H9 (cell line): ENCODE data around the gene GAL3ST3. TPM values are rescaled to one million over a fixed set of nuclear protein-coding genes. Genes with fewer than 3 reads are reported as not detected.

Source experiments
- DNase-seq: peaks from one replicate; pipeline ENCODE4 v3.0.0-alpha.2; 2017
- H2AFZ ChIP-seq: one replicate; pipeline ENCODE4 v1.6.1; 2013; ENCODE audit warnings: mild to moderate bottlenecking, low read length, control low read depth, moderate library complexity
- H2AK5ac ChIP-seq: 2 replicates; pipeline ENCODE4 v1.6.1; 2013; ENCODE audit warnings: low read length, control low read depth, mixed read lengths; ENCODE audit not compliant: insufficient read length
- H2BK120ac ChIP-seq: one replicate; pipeline ENCODE4 v1.6.1; 2013; ENCODE audit warnings: low read depth, mild to moderate bottlenecking, low read length, control low read depth, inconsistent platforms; ENCODE audit not compliant: poor library complexity, severe bottlenecking
- H2BK12ac ChIP-seq: 2 replicates; pipeline ENCODE4 v1.6.1; 2013; ENCODE audit warnings: low read length, control low read depth, mixed read lengths, low read depth; ENCODE audit not compliant: insufficient read length
- H2BK15ac ChIP-seq: 2 replicates; pipeline ENCODE4 v1.6.1; 2013; ENCODE audit warnings: low read depth, low read length, control low read depth
- H2BK20ac ChIP-seq: one replicate; pipeline ENCODE4 v1.6.1; 2013; ENCODE audit warnings: low read depth, mild to moderate bottlenecking, low read length, control low read depth, inconsistent platforms; ENCODE audit not compliant: poor library complexity, severe bottlenecking
- H2BK5ac ChIP-seq: 2 replicates; pipeline ENCODE4 v1.6.1; 2013; ENCODE audit warnings: low read length, control low read depth, mixed read lengths; ENCODE audit not compliant: insufficient read length
- H3K14ac ChIP-seq: 2 replicates; pipeline ENCODE4 v1.6.1; 2013; ENCODE audit warnings: low read length, control low read depth; ENCODE audit not compliant: insufficient read depth
- H3K18ac ChIP-seq: 2 replicates; pipeline ENCODE4 v1.6.1; 2013; ENCODE audit warnings: low read depth, mild to moderate bottlenecking, mixed read lengths, low read length, control low read depth; ENCODE audit not compliant: insufficient read length
- H3K23ac ChIP-seq: 2 replicates; pipeline ENCODE4 v1.6.1; 2013; ENCODE audit warnings: low read length, control low read depth, mixed read lengths, low read depth; ENCODE audit not compliant: insufficient read length
- H3K23me2 ChIP-seq: 2 replicates; pipeline ENCODE4 v1.6.1; 2013; ENCODE audit warnings: low read depth, mild to moderate bottlenecking, mixed read lengths, low read length, control low read depth; ENCODE audit not compliant: insufficient read length, poor library complexity, severe bottlenecking
- H3K27ac ChIP-seq: 2 replicates; pipeline ENCODE4 v1.5.1; 2013; ENCODE audit warnings: low read length, control low read depth, mixed read lengths, low read depth; ENCODE audit not compliant: insufficient read length
- H3K27me3 ChIP-seq: 2 replicates; pipeline ENCODE4 v1.6.1; 2013; ENCODE audit warnings: low read length, control low read depth, inconsistent platforms; ENCODE audit not compliant: insufficient read depth
- H3K4ac ChIP-seq: 2 replicates; pipeline ENCODE4 v1.6.1; 2013; ENCODE audit warnings: low read depth, mild to moderate bottlenecking, control low read depth, inconsistent platforms, low read length, moderate library complexity
- H3K4me1 ChIP-seq: 2 replicates; pipeline ENCODE4 v1.6.1; 2013; ENCODE audit warnings: low read length, control low read depth, inconsistent platforms; ENCODE audit not compliant: insufficient read depth
- H3K4me2 ChIP-seq: 2 replicates; pipeline ENCODE4 v1.6.1; 2013; ENCODE audit warnings: low read length, control low read depth, mixed read lengths; ENCODE audit not compliant: insufficient read length, insufficient read depth
- H3K56ac ChIP-seq: 2 replicates; pipeline ENCODE4 v1.6.1; 2013; ENCODE audit warnings: low read depth, mild to moderate bottlenecking, mixed read lengths, low read length, control low read depth; ENCODE audit not compliant: insufficient read length
- H3K79me1 ChIP-seq: 2 replicates; pipeline ENCODE4 v1.6.1; 2013; ENCODE audit warnings: low read depth, mild to moderate bottlenecking, moderate library complexity, low read length, control low read depth, inconsistent platforms; ENCODE audit not compliant: insufficient read depth, poor library complexity, severe bottlenecking
- H3K79me2 ChIP-seq: 2 replicates; pipeline ENCODE4 v1.6.1; 2013; ENCODE audit warnings: low read length, control low read depth, inconsistent platforms; ENCODE audit not compliant: insufficient read depth
- H3K9ac ChIP-seq: 2 replicates; pipeline ENCODE4 v1.6.1; 2013; ENCODE audit warnings: low read length, control low read depth, mixed read lengths; ENCODE audit not compliant: insufficient read length; ENCODE audit errors: extremely low read depth
- H3K9me3 ChIP-seq: one replicate; pipeline ENCODE4 v1.6.1; 2013; ENCODE audit warnings: low read depth, low read length, inconsistent platforms; ENCODE audit not compliant: control insufficient read depth
- H3T11ph ChIP-seq: one replicate; pipeline ENCODE4 v1.6.1; 2013; ENCODE audit warnings: mild to moderate bottlenecking, low read length, control low read depth, inconsistent platforms
- H4K20me1 ChIP-seq: one replicate; pipeline ENCODE4 v1.6.1; 2013; ENCODE audit not compliant: control insufficient read depth, insufficient read length, insufficient read depth
- H4K5ac ChIP-seq: 2 replicates; pipeline ENCODE4 v1.6.1; 2013; ENCODE audit warnings: low read depth, mild to moderate bottlenecking, mixed read lengths, low read length, control low read depth; ENCODE audit not compliant: insufficient read length
- H4K8ac ChIP-seq: replicated peaks from 2 replicates; pipeline ENCODE4 v1.6.1; 2013; ENCODE audit warnings: low read length, control low read depth, mixed read lengths, low read depth; ENCODE audit not compliant: insufficient read length
- H4K91ac ChIP-seq: 2 replicates; pipeline ENCODE4 v1.6.1; 2013; ENCODE audit warnings: low read depth, mild to moderate bottlenecking, moderate library complexity, mixed read lengths, low read length, control low read depth; ENCODE audit not compliant: insufficient read length
- H3K27ac Mint-ChIP-seq, 3 experiments: 2 replicates in 2 of 3; 3 replicates in 1 of 3; pipeline ENCODE4 v1.8.0; 2020 to 2021; ENCODE audit warnings: mixed read lengths in 3 of 3, mild to moderate bottlenecking in 1 of 3, moderate library complexity in 1 of 3
- H3K27me3 Mint-ChIP-seq: 2 replicates; pipeline ENCODE4 v1.8.0; 2021; ENCODE audit warnings: low read depth, mild to moderate bottlenecking, moderate library complexity, mixed read lengths
- H3K36me3 Mint-ChIP-seq, 3 experiments: 2 replicates in 2 of 3; 3 replicates in 1 of 3; pipeline ENCODE4 v1.8.0; 2020 to 2021; ENCODE audit warnings: low read depth in 3 of 3, mixed read lengths in 3 of 3; ENCODE audit not compliant: insufficient read depth in 1 of 3
- H3K4me1 Mint-ChIP-seq, 2 experiments: 2 replicates each; pipeline ENCODE4 v1.8.0; 2020; ENCODE audit warnings: mixed read lengths in 2 of 2
- H3K4me3 Mint-ChIP-seq, 2 experiments: 2 replicates in 1 of 2; 3 replicates in 1 of 2; pipeline ENCODE4 v1.8.0; 2020 to 2021; ENCODE audit warnings: mild to moderate bottlenecking in 2 of 2, mixed read lengths in 2 of 2, moderate library complexity in 1 of 2
- H3K9me3 Mint-ChIP-seq, 2 experiments: 2 replicates in 1 of 2; 3 replicates in 1 of 2; pipeline ENCODE4 v1.8.0; 2020; ENCODE audit warnings: mild to moderate bottlenecking in 2 of 2, mixed read lengths in 2 of 2, moderate library complexity in 1 of 2
- WGBS: extraction: QIAGEN DNeasy Blood & Tissue Kit; methylation state at CpG from one replicate; pipeline ENCODE4 v1.1.7; 2013; ENCODE audit warnings: missing lambda C conversion rate, low lambda C conversion rate, mixed read lengths; ENCODE audit not compliant: insufficient read length; ENCODE audit errors: extremely low coverage; 5-methylcytosine and 5-hydroxymethylcytosine counted together
- total RNA-seq: library from RNA; stranded (reverse); gene quantifications from 2 replicates; pipeline ENCODE4 v1.2.1, GENCODE V29; 2021
- TF ChIP-seq, protein P1 (sequence below): fragments of 200-600 bp; sonication (generic); conservative IDR thresholded peaks from 3 replicates; pipeline ENCODE4 v1.8.0; 2021; ENCODE audit warnings: antibody characterized with exemption, mild to moderate bottlenecking

Gene GAL3ST3
- total RNA-seq, 1 experiment from 2014 or later: 17.2 TPM

GRCh38 chr11:66002648-66003225 lies 46.2 kb downstream of the GAL3ST3 start:
- H3K27me3 Mint-ChIP-seq: no peaks in the 10 kb centered on the region
- Histone ChIP-seq H3K23me2 (peaks cover 12% of the 10 kb centered on the region), H4K5ac (no peak overlapping the region), H3K23ac (no peak overlapping the region), H4K20me1 (no peaks in the 10 kb centered on the region), H2BK12ac (no peak overlapping the region), H4K91ac (no peak overlapping the region), H3K9me3 (no peaks in the 10 kb centered on the region), H3K4me2 (peak overlapping the region; percentile 98), H3K27ac (no peak overlapping the region), H3K79me2 (peaks cover 8% of the 10 kb centered on the region; the same call in 1 of the 2 replicates), H2BK15ac (no peak overlapping the region), H2BK20ac (no peak overlapping the region), H3K27me3 (no peaks in the 10 kb centered on the region), H4K8ac (no peak overlapping the region), H3K9ac (peak overlapping the region; percentile 72), H2BK5ac (no peak overlapping the region), H3T11ph (no peak overlapping the region), H3K56ac (no peak overlapping the region), H2AFZ (no peak overlapping the region), H3K4ac (no peak overlapping the region), H3K14ac (peak overlapping the region; percentile 80), H3K79me1 (no peaks in the 10 kb centered on the region), H3K4me1 (no peaks in the 10 kb centered on the region), H2BK120ac (no peak overlapping the region), H3K18ac (no peak overlapping the region), H2AK5ac (no peak overlapping the region)
- H3K4me3 Mint-ChIP-seq: peak overlapping the region; percentile 99 to 100
- no CpG with 5 or more reads among the region's 40 CpGs for WGBS
- H3K4me1 Mint-ChIP-seq: peaks cover 22 to 26% of the 10 kb centered on the region in 2 experiments
- H3K27ac Mint-ChIP-seq: peak overlapping the region; percentile 91 to 100 (median 100); a peak in 6 of 7 replicates
- H3K9me3 Mint-ChIP-seq: no peaks in the 10 kb centered on the region
- peaks cover 38 to 64% (median 54%) of the 10 kb centered on the region in 3 experiments for H3K36me3 Mint-ChIP-seq
- peak; percentile 34 for DNase-seq
- TF ChIP-seq, protein P1, sequence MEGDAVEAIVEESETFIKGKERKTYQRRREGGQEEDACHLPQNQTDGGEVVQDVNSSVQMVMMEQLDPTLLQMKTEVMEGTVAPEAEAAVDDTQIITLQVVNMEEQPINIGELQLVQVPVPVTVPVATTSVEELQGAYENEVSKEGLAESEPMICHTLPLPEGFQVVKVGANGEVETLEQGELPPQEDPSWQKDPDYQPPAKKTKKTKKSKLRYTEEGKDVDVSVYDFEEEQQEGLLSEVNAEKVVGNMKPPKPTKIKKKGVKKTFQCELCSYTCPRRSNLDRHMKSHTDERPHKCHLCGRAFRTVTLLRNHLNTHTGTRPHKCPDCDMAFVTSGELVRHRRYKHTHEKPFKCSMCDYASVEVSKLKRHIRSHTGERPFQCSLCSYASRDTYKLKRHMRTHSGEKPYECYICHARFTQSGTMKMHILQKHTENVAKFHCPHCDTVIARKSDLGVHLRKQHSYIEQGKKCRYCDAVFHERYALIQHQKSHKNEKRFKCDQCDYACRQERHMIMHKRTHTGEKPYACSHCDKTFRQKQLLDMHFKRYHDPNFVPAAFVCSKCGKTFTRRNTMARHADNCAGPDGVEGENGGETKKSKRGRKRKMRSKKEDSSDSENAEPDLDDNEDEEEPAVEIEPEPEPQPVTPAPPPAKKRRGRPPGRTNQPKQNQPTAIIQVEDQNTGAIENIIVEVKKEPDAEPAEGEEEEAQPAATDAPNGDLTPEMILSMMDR: peak; percentile 12; the same call in 1 of the 3 replicates
